SU-DHL-6 (cell line): Measurements from ENCODE around the gene VPS35L.

Source experiments
- H2AFZ ChIP-seq: fragments of 200-600 bp; sonication (generic); 2 replicates; pipeline ENCODE4 v1.6.1; 2014; ENCODE audit warnings: low read depth, mild to moderate bottlenecking, moderate library complexity, mixed read lengths, antibody characterized with exemption, low read length; ENCODE audit not compliant: severe bottlenecking
- H3F3A ChIP-seq: fragments of 200-600 bp; shearing (Covaris generic); 2 replicates; pipeline ENCODE4 v1.6.0; 2016; ENCODE audit warnings: antibody characterized with exemption, mild to moderate bottlenecking; ENCODE audit not compliant: insufficient read depth
- H3K27ac ChIP-seq: fragments of 200-600 bp; sonication (generic); 2 replicates; pipeline ENCODE4 v1.5.1; 2016; ENCODE audit warnings: low read depth, mild to moderate bottlenecking, low read length, moderate library complexity, mixed read lengths
- H3K27me3 ChIP-seq: fragments of 200-600 bp; sonication (generic), shearing (Covaris generic); 2 replicates; pipeline ENCODE4 v1.6.0; 2014; ENCODE audit warnings: mild to moderate bottlenecking, low read length
- H3K36me3 ChIP-seq: fragments of 200-600 bp; sonication (generic); 2 replicates; pipeline ENCODE4 v1.6.1; 2014; ENCODE audit warnings: mild to moderate bottlenecking, low read length, mixed read lengths
- H3K4me2 ChIP-seq: fragments of 300-600, 200-600 bp; shearing (Covaris generic), sonication (generic); 2 replicates; pipeline ENCODE4 v1.6.0; 2014; ENCODE audit warnings: low read length, low read depth, mild to moderate bottlenecking; ENCODE audit not compliant: poor library complexity, severe bottlenecking
- H3K4me3 ChIP-seq: fragments of 200-600 bp; sonication (generic); 2 replicates; pipeline ENCODE4 v1.5.1; 2014; ENCODE audit warnings: antibody characterized with exemption, low read length, mild to moderate bottlenecking, mixed read lengths; ENCODE audit not compliant: insufficient read depth, poor library complexity, severe bottlenecking
- H3K79me2 ChIP-seq: fragments of 200-600 bp; sonication (generic); 2 replicates; pipeline ENCODE4 v1.6.1; 2014; ENCODE audit warnings: mild to moderate bottlenecking, low read length, moderate library complexity; ENCODE audit not compliant: insufficient read depth
- H3K9ac ChIP-seq: fragments of 200-600 bp; sonication (generic); 2 replicates; pipeline ENCODE4 v1.7.0; 2014; ENCODE audit warnings: mild to moderate bottlenecking, low read length
- H3K9me2 ChIP-seq: fragments of 200-600 bp; sonication (generic); replicated peaks from 2 replicates; pipeline ENCODE4 v1.6.1; 2014; ENCODE audit warnings: low read length; ENCODE audit not compliant: insufficient read depth
- H3K9me3 ChIP-seq: fragments of 200-600 bp; sonication (generic); 2 replicates; pipeline ENCODE4 v1.6.1; 2014; ENCODE audit warnings: low read length, mixed read lengths; ENCODE audit not compliant: insufficient read depth
- H4K20me1 ChIP-seq: fragments of 200-600 bp; sonication (generic); 2 replicates; pipeline ENCODE4 v1.6.1; 2014; ENCODE audit warnings: low read depth, mild to moderate bottlenecking, antibody characterized with exemption, low read length, moderate library complexity, mixed read lengths
- CTCF ChIP-seq: fragments of 200-600 bp; sonication (generic); IDR thresholded peaks from one replicate; pipeline ENCODE4 v1.5.1; 2017; ENCODE audit warnings: antibody characterized with exemption, mild to moderate bottlenecking, low read length, moderate library complexity; ENCODE audit not compliant: insufficient read depth, poor library complexity, severe bottlenecking
- EZH2phosphoT487 ChIP-seq: fragments of 200-600 bp; sonication (generic), shearing (Covaris generic); conservative IDR thresholded peaks from 2 replicates; pipeline ENCODE4 v1.6.1; 2018; ENCODE audit warnings: mild to moderate bottlenecking, antibody characterized with exemption, low read length, moderate library complexity, mixed read lengths

VPS35L gene

GRCh38 chr16:19521471-19522396 is 33.8 kb upstream of the VPS35L start, which contains the start of gene GDE1:
TSS of gene GDE1 (minus strand) at chr16:19522098. CDS start at chr16:19521964, 134 bp downstream.
- TF ChIP-seq EZH2phosphoT487 (no peak), CTCF (peak; percentile 29)
- Histone ChIP-seq H3K9ac (peak within 1 kb of the TSS; percentile 77), H3F3A (peaks cover 10% of the 10 kb centered on the region), H2AFZ (peak within 1 kb of the TSS; percentile 89), H3K27me3 (no peaks in the 10 kb centered on the region), H3K4me2 (peak within 1 kb of the TSS; percentile 72), H3K79me2 (peaks cover 55% of the 10 kb centered on the region), H3K9me2 (no peaks in the 10 kb centered on the region), H4K20me1 (no peaks in the 10 kb centered on the region), H3K4me3 (peak within 1 kb of the TSS; percentile 72), H3K27ac (peak within 1 kb of the TSS; percentile 48), H3K9me3 (no peaks in the 10 kb centered on the region), H3K36me3 (no peaks in the 10 kb centered on the region)

GRCh38 chr16:19522397-19522732 is 33.1 kb upstream of the VPS35L start:
- TF ChIP-seq CTCF (no peak), EZH2phosphoT487 (no peak)
- H3F3A ChIP-seq, result peaks cover 10% of the 10 kb centered on the region
- H3K4me2 ChIP-seq, result peak overlapping the region; percentile 72
- H3K27ac ChIP-seq, result peak overlapping the region; percentile 45
- H3K36me3 ChIP-seq, result no peaks in the 10 kb centered on the region
- no peaks in the 10 kb centered on the region for H3K27me3 ChIP-seq
- H3K79me2 ChIP-seq, result peaks cover 55% of the 10 kb centered on the region
- peak overlapping the region; percentile 89 for H2AFZ ChIP-seq
- H3K4me3 ChIP-seq, result peak overlapping the region; percentile 72
- no peaks in the 10 kb centered on the region for H3K9me2 ChIP-seq
- H3K9me3 ChIP-seq, result no peaks in the 10 kb centered on the region
- H3K9ac ChIP-seq, result peak overlapping the region; percentile 77
- H4K20me1 ChIP-seq, result no peaks in the 10 kb centered on the region

- Histone ChIP-seq H3K79me2 (peaks cover 58% of the 10 kb centered on the region), H3F3A (peaks cover 10% of the 10 kb centered on the region), H3K4me3 (no peak overlapping the region), H4K20me1 (no peaks in the 10 kb centered on the region), H3K9me2 (no peaks in the 10 kb centered on the region), H3K36me3 (0 out of 2 replicates have a peak, but pooled peaks cover under 1% of the 10 kb centered on the region), H3K9me3 (no peaks in the 10 kb centered on the region), H3K9ac (no peak overlapping the region), H3K4me2 (peak overlapping the region; percentile 72), H2AFZ (peak overlapping the region; percentile 89), H3K27ac (peak overlapping the region; percentile 45), H3K27me3 (no peaks in the 10 kb centered on the region)
- TF ChIP-seq CTCF, result no peak
- TF ChIP-seq EZH2phosphoT487, result no peak
Observed at GRCh38 chr16:19522760-19523159, 32.7 kb upstream of the VPS35L start.
